ENCODE measurements around the gene H19. TPM values are rescaled to one million over a fixed set of nuclear protein-coding genes. Genes with fewer than 3 reads are reported as not detected.

The H19 gene
- total RNA-seq (2014; rRNA removed; shearing (Covaris generic)), result 0.17 TPM in 1 of 2 replicates, not detected in the other

- no peak for DNase-seq (ENCODE audit: low read depth)
These were observed at the start of gene H19 for GRCh38 chr11:1997755-1998154. H19 (minus strand) TSS chr11:1997842.

GRCh38 chr11:2041963-2042362 is 44.3 kb upstream of the H19 start:
- no peak for DNase-seq (ENCODE audit: low read depth)

- DNase-seq (ENCODE audit: low read depth), result no peak
These were observed 43.5 kb upstream of the H19 start for GRCh38 chr11:2041153-2041552.

- DNase-seq (ENCODE audit: low read depth), result no peak
These were observed 41.6 kb upstream of the H19 start for GRCh38 chr11:2039198-2039759.

- DNase-seq (ENCODE audit: low read depth), result no peak
These were observed 39.3 kb upstream of the H19 start for GRCh38 chr11:2036863-2037486.

- no peak for DNase-seq (ENCODE audit: low read depth)
These were observed 37.7 kb upstream of the H19 start for GRCh38 chr11:2035382-2035781.

- no peak for DNase-seq (ENCODE audit: low read depth)
These were observed 33.4 kb upstream of the H19 start for GRCh38 chr11:2031058-2031457.

- no peak for DNase-seq (ENCODE audit: low read depth)
These were observed 30.1 kb upstream of the H19 start for GRCh38 chr11:2027708-2028107.

- no peak for DNase-seq (ENCODE audit: low read depth)
These were observed 17.4 kb upstream of the H19 start for GRCh38 chr11:2015025-2015424.

- DNase-seq (ENCODE audit: low read depth), result no peak
These were observed 14.8 kb upstream of the H19 start for GRCh38 chr11:2012440-2012839.

GRCh38 chr11:2004466-2004865 is 6.8 kb upstream of the H19 start:
- no peak for DNase-seq (ENCODE audit: low read depth)

GRCh38 chr11:2002807-2003206 is 5.2 kb upstream of the H19 start:
- no peak for DNase-seq (ENCODE audit: low read depth)

- DNase-seq (ENCODE audit: low read depth), result no peak
These were observed 4.6 kb upstream of the H19 start for GRCh38 chr11:2002042-2002776.

- DNase-seq (ENCODE audit: low read depth), result no peak
These were observed 1.2 kb upstream of the H19 start for GRCh38 chr11:1998861-1999260.

GRCh38 chr11:1998290-1998689 is 648 bp upstream of the H19 start:
- no peak for DNase-seq (ENCODE audit: low read depth)

- no peak for DNase-seq (ENCODE audit: low read depth)
These were observed 3.5 kb downstream of the H19 start for GRCh38 chr11:1994121-1994520.

GRCh38 chr11:1992111-1992510 is 5.5 kb downstream of the H19 start:
- no peak for DNase-seq (ENCODE audit: low read depth)

- DNase-seq (ENCODE audit: low read depth), result no peak
These were observed 6.6 kb downstream of the H19 start for GRCh38 chr11:1990872-1991578.

GRCh38 chr11:1989953-1990352 is 7.7 kb downstream of the H19 start:
- no peak for DNase-seq (ENCODE audit: low read depth)

- no peak for DNase-seq (ENCODE audit: low read depth)
These were observed 8.8 kb downstream of the H19 start for GRCh38 chr11:1988667-1989317.

- no peak for DNase-seq (ENCODE audit: low read depth)
These were observed 9.5 kb downstream of the H19 start for GRCh38 chr11:1988174-1988573.

GRCh38 chr11:1987024-1987423 is 10.6 kb downstream of the H19 start:
- no peak for DNase-seq (ENCODE audit: low read depth)
